Limb (tissue), 2 donors: ENCODE results near the gene ANKRD11.
"Not testable (repeated sequence)": the region's sequence is repeated elsewhere in the genome, so short reads cannot be mapped to it uniquely, and the experiment has no call there.

Experiments
- DNase-seq, 2 donors: peaks; one replicate each; pipeline ENCODE4 v3.0.0-alpha.2; 2016; ENCODE audit errors: extremely low spot score in 2 of 2

Gene ANKRD11

DNA sequence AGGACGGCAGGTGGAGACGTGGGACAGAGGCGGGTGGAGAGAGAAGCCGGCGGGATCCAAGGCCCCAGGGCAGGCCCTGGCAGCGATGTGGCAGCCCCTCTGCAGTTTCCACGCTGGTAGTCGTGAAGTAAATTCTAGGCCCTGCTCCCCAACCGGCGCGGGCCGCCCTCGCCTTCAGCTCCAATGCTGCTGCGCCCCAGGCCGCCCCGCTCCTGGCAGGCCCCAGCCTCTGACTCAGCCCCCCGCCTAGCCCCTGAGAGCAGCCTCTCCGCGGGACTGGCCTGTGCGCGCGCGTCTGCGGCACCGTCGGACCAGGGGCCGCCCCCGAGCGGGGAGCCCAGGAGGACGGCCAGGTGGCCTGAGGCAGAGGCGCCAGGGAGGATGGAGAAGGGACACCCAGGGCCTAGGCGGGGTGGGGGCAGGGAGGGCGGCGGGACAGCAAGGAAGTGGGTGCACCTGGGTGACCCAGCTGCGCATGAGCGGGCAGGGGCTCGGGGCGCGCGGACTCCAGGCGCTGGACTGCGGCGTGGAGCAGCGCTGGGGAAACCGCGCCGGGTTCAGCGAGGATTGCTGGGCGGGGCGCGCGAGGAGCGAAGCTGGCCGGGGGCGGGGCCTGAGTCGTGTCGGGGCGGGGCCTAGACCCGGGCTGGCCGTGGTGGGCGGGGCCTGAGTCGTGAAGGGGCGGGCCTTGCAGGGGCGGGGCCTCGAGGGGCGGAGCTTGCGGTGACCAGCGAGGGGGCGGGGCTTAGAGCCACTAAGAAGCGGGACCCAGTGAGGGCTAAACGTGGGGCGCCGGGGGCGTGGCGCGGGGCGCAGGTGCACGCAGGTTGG, 243.2 kb downstream of the ANKRD11 start:
- peak; percentile 51 to 94 for DNase-seq

DNA sequence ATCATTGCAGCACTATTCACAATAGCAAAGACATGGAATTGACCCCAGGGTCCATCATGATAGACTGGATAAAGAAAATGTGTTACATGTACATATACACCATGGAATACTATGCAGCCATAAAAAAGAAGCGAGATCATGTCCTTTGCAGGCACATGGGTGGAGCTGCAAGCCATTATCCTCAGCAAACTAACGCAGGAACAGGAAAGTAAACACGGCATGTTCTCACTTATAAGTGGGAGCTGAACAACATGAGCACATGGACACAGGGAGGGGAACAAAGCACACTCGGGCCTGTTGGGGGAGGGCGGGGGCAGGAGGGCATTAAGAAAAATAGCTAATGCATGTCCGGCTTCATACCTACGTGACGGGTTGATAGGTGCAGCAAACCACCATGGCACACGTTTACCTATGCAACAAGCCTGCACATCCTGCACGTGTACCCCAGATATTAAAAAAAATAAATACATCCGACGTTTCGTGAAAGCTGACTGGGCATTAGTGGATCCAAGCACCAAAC, 243.9 kb downstream of the ANKRD11 start:
- no peak for DNase-seq

DNA sequence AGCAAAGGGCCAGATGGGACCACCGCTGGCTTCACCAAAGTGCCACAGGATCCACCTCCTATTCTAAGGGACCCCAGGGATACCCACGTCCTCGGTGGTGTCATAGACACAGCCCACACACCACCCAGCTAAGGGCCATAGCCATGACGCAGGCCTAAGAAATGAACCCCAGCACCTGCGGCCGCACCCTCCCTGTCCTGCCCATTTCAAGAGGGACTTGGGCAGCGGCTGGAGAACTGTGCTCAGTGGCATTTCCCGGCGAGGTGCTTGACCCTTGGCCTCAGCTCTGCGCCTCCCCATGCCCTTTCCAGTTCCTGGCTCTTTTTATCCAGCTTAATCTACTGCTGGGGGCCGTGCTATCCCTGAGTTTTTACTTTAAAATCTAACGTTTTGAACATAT, 245.6 kb downstream of the ANKRD11 start:
- DNase-seq, result no peak

DNA sequence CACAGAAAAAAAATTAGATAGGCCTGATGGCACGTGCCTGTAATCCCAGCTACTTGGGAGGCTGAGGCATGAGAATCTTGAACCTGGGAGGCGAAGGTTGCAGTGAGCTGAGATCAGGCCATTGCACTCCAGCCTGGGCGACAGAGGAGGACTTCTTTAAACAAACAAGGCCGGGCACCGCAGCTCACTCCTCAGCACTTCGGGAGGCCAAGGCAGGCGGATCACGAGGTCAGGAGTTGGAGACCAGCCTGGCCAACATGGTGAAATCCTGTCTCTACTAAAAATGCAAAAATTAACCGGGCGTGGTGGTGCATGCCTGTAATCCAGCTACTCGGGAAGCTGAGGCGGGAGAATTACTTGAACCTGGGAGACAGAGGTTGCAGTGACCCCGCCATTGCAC, 246.1 kb downstream of the ANKRD11 start:
- DNase-seq, result not testable (repeated sequence)

DNA sequence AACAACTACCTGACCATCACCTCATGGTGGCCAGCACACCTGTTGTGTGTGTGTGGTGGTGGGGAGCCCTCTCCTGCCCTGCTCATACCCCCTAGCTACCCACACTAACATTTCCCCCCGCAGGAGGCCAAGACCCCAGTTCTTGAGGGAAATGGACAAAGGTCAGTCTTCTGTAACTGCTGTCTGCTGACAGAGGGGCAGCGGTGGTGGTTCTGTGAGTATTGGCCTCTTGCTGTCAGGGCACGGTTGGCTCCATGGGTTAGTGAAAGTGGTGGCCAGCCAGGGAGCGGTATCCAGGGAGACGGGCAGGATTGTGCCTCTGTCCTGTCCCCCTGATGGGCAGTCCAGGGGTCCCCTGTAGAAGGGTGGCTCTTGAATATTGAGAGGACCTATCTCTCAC, 246.7 kb downstream of the ANKRD11 start:
- DNase-seq, result no peak

DNA sequence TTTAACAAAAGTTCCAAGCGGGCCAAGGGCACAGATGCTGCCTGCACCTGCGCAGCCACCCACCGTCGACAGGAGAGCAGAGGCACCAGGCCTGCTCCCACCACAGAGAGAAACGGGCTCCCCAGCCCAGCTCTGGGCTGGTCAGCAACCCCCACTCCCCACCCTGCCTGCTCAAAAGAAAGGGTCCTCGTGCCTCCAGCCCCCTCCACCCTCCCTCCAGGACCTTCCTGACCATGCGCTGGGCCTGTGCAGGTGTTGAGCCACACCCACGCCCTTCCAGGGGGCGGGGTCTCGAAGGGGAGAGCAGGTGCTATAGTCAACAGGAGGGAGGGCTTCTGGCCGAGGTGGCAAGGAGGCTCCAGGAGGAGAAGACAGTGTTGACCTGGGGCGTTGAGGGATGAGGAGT, 247.6 kb downstream of the ANKRD11 start:
- no peak for DNase-seq

DNA sequence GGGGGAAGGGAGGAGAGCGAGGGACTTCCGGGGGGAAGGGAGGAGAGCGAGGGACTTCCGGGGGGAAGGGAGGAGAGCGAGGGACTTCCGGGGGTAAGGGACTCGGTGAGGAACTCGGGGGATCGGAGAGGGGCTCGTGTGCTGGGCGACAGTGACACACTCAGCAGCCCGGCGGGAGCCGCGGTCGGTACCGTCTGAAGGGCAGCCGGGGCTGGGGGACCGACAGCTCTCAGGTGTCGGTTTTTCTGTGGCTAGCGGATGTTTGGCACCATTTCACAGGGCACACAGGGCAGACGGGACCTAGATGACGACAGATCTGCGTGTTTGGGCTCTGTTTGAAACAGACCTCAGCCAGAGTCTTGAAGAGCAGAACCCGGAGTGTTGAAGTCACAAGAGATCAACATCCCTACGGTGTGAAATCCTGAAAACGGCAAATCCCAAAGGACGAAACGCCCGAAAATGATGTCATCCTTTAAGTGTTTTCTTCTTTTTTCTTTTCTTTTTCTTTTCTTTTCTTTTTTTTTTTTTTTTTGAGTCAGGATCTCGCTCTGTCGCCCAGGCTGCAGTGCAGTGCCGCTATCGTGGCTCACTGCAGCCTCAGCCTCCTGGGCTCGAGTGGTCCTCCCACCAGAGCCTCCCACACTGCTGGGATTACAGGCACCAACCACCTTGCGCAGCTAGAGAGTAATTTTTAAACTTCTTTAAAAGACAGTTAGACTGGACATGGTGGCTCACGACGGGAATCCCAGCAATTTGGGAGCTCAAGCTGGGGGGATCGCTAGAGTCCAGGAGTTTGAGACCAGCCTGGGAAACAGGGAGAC, 249.0 kb downstream of the ANKRD11 start:
- peak; percentile 65 to 86 for DNase-seq

DNA sequence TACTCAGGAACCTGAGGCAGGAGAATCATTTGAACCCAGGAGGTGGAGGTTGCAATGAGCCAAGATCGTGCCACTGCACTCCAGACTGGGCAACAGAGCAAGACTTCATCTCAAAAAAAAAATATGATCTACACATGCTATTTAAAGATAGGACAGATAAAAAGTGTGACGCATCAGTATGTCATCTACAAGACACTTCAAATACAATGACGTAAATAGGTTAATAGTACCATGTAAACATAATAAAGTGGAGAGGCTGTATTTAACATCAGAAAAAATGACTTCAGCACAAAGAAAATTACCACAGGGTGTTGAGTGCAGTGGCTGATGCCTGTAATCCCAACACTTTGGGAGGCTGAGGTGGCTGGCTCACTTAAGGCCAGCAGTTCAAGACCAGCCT, 252.6 kb downstream of the ANKRD11 start:
- no peak for DNase-seq

DNA sequence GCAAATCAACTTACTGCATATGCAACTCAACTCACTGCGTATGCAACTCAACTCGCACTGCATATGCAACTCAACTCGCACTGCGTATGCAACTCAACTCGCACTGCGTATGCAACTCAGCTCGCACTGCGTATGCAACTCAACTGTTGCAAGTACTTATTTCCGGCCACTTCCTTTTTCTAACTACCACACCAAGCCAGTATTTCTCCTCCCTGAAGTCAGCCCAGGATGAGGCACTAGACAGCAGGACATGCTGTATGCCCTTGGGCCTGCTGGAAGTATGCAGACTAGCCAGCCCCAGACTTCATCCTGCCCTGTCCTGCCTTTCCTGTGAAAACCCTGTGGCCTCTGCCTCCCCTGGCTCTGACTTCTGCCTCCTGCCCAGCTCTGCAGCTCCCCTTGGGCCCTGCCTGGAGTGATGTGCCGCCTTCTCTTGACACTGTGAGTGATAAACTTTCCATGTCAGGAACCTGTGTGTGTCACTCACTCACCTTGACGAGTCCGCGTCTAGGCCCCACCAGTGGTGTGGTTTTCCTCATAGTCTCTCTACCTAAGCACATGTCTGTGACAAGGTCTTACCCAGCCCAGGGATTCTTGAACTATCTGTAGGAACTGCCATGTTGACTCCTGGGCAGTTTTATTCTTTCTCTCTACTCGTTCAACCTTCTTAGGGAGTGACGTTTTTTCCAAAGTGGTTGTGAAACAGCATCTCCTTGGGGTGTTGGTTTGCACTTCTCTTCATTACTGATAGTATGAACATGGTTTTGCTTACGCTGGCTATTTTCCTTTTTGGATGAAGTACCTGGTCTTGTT, 256.5 kb downstream of the ANKRD11 start:
- DNase-seq, result no peak

DNA sequence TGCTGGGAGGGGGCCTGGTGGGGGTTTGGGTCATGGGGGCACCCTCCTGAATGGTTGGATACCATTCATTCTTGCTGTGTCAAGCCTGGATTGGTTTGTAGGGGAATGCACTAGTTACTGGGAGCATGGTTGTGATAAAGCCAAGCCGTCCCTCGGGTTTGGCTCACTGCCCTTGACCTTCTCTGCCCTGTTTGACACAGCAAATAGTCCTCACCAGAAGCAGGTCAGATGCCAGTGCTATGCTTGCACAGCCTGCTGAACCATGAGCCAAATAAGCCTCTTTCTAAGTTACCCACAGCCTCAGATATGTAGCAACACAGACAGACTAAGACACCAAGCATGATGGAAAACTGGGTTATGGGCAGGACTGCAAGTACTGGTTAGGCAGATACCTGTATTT, 258.3 kb downstream of the ANKRD11 start:
- DNase-seq, result no peak

DNA sequence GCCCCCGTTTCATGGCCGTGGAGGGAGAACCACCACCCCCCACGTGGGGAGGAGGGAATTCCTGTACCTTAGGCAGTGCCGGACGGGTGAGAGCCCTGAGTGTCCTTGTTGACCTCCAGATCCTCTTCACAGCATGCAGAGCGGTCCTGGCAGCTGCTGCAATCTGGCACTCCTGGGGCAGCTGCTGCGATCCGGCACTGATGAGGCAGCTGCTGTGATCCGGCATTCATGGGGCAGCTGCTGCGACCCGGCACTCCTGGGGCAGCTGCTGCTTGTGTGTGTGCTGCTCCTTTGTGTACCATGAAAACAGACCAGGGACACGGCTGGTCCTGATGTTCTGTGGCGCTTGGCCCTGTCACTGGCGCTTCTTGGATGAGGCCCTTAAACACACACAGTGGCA, 260.1 kb downstream of the ANKRD11 start:
- DNase-seq, result peak; percentile 43 to 52

DNA sequence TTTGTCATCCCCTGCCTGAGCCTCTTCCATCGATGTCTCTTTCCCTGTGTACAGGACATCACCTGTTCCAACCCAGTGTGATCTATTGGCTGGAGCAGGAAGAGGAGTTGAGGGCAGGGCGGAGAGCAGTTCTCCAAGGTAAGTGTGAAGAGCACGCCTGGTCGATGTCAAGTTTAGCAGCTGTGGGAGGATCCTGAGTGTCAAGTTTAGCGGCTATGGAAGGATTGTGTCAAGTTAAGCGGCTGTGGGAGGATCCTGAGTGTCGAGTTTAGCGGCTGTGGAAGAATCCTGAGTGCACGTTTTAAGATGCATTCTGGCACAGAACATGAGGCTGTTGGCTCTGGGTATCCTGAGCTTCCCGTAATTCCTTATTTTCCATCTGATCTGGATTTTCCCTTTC, 265.7 kb downstream of the ANKRD11 start:
- no peak for DNase-seq

DNA sequence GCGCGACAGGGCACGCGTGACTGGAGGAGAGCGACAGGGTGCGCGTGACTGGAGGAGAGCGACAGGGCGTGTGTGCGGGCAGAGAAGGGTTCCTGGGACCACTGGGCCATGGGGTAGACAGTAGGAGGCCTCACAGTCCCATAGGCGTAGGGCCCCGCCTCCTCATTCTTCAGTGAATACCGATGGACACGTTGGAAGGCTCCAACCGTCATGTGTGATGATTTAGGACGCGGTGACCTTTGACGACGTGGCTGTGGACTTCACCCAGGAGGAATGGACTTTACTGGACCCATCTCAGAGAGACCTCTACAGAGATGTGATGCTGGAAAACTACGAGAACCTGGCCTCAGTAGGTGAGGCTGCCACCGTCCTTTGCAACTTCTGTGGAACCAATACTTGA, 267.4 kb downstream of the ANKRD11 start:
- DNase-seq, result no peak

DNA sequence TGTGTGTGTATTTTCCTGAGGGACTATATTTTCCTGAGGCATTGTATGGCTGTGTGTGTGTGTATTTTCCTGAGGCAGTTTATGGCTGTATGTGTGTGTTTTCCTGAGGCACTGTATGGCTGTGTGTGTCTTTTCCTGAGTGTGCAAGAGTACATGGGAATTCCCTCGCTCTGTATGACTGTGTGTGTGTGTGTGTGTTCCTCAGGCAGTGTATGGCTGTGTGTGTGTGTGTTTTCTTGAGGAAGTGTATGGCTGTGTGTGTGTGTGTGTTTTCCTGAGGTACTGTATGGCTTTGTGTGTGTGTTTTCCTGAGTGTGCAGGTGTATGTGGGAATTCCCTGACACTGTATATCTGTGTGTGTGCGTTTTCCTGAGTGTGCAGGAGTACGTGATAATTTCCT, 268.8 kb downstream of the ANKRD11 start:
- DNase-seq, result no peak

DNA sequence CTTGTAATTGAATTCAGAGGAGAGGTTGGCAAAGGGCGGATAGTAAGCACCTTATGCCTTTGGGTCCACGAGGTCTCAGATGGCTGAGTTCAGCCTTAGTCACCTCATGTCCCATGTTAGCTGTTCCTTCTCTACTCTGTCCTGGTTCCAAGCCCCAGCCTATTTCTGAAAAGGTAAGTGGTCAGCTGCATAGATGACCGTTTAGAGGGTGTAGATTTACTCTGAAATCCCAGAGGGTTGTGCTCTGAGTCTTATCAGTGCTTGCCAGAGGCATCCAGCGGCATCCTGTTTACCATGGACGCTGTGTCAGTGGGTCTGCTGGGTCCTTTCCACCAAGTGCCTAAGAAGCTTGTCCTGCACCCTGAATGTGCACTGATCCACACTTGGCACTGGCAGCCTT, 271.0 kb downstream of the ANKRD11 start:
- DNase-seq, result no peak
